KMS-11 (cell line): ENCODE measurements around the gene SMIM15.

Source experiments
- H2AFZ ChIP-seq: fragments of 200-600 bp; sonication (generic); 2 replicates; pipeline ENCODE4 v1.6.1; 2016; ENCODE audit warnings: antibody characterized with exemption, mixed run types, low read depth
- H3K27ac ChIP-seq: fragments of 200-600 bp; sonication (generic); 2 replicates; pipeline ENCODE4 v1.6.1; 2016; ENCODE audit warnings: mild to moderate bottlenecking, mixed run types
- H3K27me3 ChIP-seq: fragments of 200-600 bp; sonication (generic); 2 replicates; pipeline ENCODE4 v1.6.1; 2017; ENCODE audit warnings: mild to moderate bottlenecking, low read depth, mixed run types, moderate library complexity; ENCODE audit not compliant: insufficient read depth
- H3K36me3 ChIP-seq: fragments of 200-600 bp; sonication (generic); 2 replicates; pipeline ENCODE4 v1.6.1; 2017; ENCODE audit warnings: mild to moderate bottlenecking, mixed run types; ENCODE audit not compliant: insufficient read depth
- H3K4me1 ChIP-seq: fragments of 200-600 bp; sonication (generic); 2 replicates; pipeline ENCODE4 v1.6.1; 2016; ENCODE audit warnings: mild to moderate bottlenecking, low read depth, mixed run types; ENCODE audit not compliant: poor library complexity, severe bottlenecking
- H3K4me2 ChIP-seq: fragments of 200-600 bp; sonication (generic); 2 replicates; pipeline ENCODE4 v1.7.0; 2016; ENCODE audit warnings: mild to moderate bottlenecking, mixed run types
- H3K4me3 ChIP-seq: fragments of 200-600 bp; sonication (generic); IDR thresholded peaks from 2 replicates; pipeline ENCODE4 v1.6.1; 2017; ENCODE audit warnings: low read depth, low read length, mixed read lengths; ENCODE audit not compliant: insufficient read depth
- H3K79me2 ChIP-seq: fragments of 200-600 bp; sonication (generic); 2 replicates; pipeline ENCODE4 v1.6.1; 2016; ENCODE audit warnings: low read depth, mixed run types; ENCODE audit not compliant: insufficient read depth
- H3K9ac ChIP-seq: fragments of 200-600 bp; sonication (generic); 2 replicates; pipeline ENCODE4 v1.6.1; 2016; ENCODE audit warnings: mild to moderate bottlenecking, mixed run types
- H4K20me1 ChIP-seq: fragments of 200-600 bp; sonication (generic); 2 replicates; pipeline ENCODE4 v1.6.1; 2016; ENCODE audit warnings: mild to moderate bottlenecking, mixed run types; ENCODE audit not compliant: insufficient read depth
- TF ChIP-seq, protein P1 (sequence below): fragments of 200-600 bp; sonication (generic); conservative IDR thresholded peaks from 2 replicates; pipeline ENCODE4 v1.6.1; 2017; ENCODE audit warnings: low read depth, mild to moderate bottlenecking, antibody characterized with exemption, low read length, moderate library complexity, mixed read lengths

The SMIM15 gene, protein sequence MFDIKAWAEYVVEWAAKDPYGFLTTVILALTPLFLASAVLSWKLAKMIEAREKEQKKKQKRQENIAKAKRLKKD

DNA sequence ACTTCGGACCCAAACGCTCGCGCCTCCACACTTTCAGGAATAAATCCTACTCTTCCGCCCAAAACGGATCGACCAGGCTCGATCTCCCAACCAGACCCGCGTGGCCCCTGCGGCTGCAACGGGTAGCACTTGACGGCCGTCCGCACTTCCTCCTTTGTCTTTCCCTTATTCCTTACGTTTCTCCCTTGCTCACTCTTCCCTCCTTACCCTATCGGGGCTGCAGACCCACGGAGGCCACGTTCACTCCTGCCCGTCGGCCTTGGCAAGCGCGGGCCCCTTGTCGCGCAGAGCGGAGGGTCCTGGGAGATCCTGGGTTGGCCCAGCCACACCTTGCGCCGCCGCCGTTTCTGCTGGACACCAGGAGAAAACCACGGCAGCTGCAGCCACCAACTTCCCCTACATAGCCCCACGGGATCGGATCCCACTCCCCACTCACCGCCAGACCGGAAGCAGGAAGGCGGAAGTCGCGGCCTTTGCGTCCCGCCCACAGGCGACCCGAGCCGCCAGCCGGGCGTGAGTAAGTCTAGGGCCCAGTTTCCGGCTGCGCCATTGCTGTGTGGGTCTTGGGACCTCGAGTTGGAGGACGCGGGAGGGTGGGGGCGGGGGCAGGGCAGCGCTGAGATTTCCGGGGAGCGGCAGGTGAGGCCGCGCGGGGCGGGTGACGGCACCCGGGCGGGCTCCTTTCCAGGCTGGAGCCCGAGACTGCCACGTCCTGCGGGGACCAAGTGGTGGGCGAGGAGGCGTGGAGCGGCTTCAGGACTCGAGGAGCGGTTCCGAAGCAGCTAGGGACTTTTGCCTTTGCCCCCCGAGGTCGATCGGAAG is at the start of gene SMIM15:
Gene SMIM15 (minus strand): TSS at position 459 of the 822 bp plus-strand sequence. CDS start 2,297 bp downstream, outside the sequence.
- Histone ChIP-seq H3K4me2 (peak within 1 kb of the TSS; percentile 65), H3K27ac (peak within 1 kb of the TSS; percentile 87), H3K79me2 (peaks cover 24% of the 10 kb centered on the region), H3K9ac (peak within 1 kb of the TSS; percentile 95), H4K20me1 (no peaks in the 10 kb centered on the region), H3K4me1 (peaks cover 19% of the 10 kb centered on the region), H3K4me3 (peak within 1 kb of the TSS; percentile 77), H3K27me3 (no peaks in the 10 kb centered on the region), H2AFZ (peak within 1 kb of the TSS; percentile 99), H3K36me3 (peaks cover 7% of the 10 kb centered on the region; the same call in 1 of the 2 replicates)
- TF ChIP-seq, protein P1, sequence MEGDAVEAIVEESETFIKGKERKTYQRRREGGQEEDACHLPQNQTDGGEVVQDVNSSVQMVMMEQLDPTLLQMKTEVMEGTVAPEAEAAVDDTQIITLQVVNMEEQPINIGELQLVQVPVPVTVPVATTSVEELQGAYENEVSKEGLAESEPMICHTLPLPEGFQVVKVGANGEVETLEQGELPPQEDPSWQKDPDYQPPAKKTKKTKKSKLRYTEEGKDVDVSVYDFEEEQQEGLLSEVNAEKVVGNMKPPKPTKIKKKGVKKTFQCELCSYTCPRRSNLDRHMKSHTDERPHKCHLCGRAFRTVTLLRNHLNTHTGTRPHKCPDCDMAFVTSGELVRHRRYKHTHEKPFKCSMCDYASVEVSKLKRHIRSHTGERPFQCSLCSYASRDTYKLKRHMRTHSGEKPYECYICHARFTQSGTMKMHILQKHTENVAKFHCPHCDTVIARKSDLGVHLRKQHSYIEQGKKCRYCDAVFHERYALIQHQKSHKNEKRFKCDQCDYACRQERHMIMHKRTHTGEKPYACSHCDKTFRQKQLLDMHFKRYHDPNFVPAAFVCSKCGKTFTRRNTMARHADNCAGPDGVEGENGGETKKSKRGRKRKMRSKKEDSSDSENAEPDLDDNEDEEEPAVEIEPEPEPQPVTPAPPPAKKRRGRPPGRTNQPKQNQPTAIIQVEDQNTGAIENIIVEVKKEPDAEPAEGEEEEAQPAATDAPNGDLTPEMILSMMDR = no peak

DNA sequence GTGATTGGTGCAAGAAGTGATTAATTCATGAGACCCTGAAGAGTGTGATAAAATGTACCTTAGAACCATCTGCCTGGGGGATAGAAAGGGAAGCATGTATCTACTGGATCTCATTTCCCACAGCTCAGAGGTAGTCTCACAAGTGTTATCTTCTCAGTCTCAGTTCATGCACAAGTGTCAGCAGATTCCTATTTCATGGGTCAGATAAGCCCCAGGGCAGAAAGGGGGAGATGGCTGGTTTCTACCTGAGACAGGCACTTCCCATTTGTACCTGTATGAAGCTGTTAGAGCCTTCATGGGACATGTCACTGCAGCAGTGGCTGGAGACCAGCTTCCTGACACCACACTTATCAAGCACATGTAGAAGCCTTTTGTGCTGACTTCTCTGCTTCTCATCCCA is 45.6 kb upstream of the SMIM15 start:
- no peak overlapping the region for H3K9ac ChIP-seq

DNA sequence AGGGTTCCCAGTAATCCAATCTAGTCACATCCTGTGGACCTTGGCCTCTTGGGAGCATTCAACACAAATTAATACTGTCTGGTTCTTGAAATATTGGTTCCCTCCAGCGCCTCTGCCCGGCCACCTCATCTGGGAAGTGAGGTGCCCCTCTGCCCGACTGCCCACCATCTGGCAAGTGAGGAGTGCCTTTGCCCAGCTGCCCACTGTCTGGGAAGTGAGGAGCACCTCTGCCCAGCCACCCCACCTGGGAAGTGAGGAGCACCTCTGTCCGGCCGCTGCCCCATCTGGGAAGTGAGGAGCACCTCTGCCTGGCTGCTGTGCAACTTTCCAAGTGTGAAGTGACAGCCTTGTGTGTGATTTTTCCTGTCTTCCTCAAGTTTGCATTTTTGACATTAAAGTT is 42.7 kb upstream of the SMIM15 start:
- Histone ChIP-seq H3K79me2 (no peaks in the 10 kb centered on the region), H3K36me3 (no peaks in the 10 kb centered on the region), H3K4me2 (no peak overlapping the region), H4K20me1 (no peaks in the 10 kb centered on the region), H3K4me1 (no peaks in the 10 kb centered on the region), H3K9ac (no peak overlapping the region), H3K27ac (no peak overlapping the region), H2AFZ (no peak overlapping the region), H3K4me3 (no peak overlapping the region), H3K27me3 (no peaks in the 10 kb centered on the region)
- TF ChIP-seq, protein P1 = no peak

More for the DNA sequence above, 45.6 kb upstream of the SMIM15 start:
- TF ChIP-seq, protein P1 = no peak
- Histone ChIP-seq H3K79me2 (no peaks in the 10 kb centered on the region), H2AFZ (no peak overlapping the region), H3K4me1 (no peaks in the 10 kb centered on the region), H3K4me2 (no peak overlapping the region), H4K20me1 (no peaks in the 10 kb centered on the region), H3K36me3 (no peaks in the 10 kb centered on the region), H3K27ac (no peak overlapping the region), H3K27me3 (no peaks in the 10 kb centered on the region), H3K4me3 (no peak overlapping the region)

DNA sequence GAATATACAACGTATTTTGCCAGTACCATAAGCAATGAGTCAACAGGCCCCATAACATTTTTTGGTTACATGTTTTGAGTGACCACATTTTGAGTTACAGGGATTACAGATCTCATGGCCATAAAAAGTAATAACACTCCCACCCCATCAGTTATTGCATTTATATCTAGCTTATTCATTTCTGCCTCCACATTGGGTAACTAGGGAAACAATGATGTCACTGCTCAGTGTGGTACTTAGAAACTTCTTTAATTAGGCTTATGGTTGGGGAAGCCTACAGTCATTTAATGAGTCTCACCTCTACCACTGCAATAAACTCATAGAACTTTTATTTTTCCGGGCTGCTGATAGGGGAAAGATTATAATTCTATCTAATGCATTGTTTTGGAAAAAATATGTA is 39.9 kb upstream of the SMIM15 start:
- no peak overlapping the region for H3K27ac ChIP-seq
- H3K36me3 ChIP-seq = no peaks in the 10 kb centered on the region
- no peaks in the 10 kb centered on the region for H4K20me1 ChIP-seq
- H3K9ac ChIP-seq = no peak overlapping the region
- H3K4me3 ChIP-seq = no peak overlapping the region
- no peak overlapping the region for H3K4me2 ChIP-seq
- no peaks in the 10 kb centered on the region for H3K27me3 ChIP-seq
- H2AFZ ChIP-seq = no peak overlapping the region
- TF ChIP-seq, protein P1 = no peak
- H3K79me2 ChIP-seq = no peaks in the 10 kb centered on the region
- no peaks in the 10 kb centered on the region for H3K4me1 ChIP-seq
